ENCODE data around the gene RBFOX2. TPM values are rescaled to one million over a fixed set of nuclear protein-coding genes. Genes with fewer than 3 reads are reported as not detected.
A peak's percentile ranks its signal among the peaks of the same experiment; 100 is the strongest.

RBFOX2 gene
- total RNA-seq, 2 donors from 2014 or later: 104 to 120 TPM

- Histone ChIP-seq H3K9me3 (ENCODE audit: control insufficient read depth, low read length) (no peaks in the 10 kb centered on the region), H3K36me3 (ENCODE audit: control insufficient read depth, insufficient read depth, low read length) (peaks cover 26% of the 10 kb centered on the region), H3K4me3 (ENCODE audit: low read length) (no peak overlapping the region), H3K4me1 (ENCODE audit: control insufficient read depth, insufficient read depth, low read length) (peaks cover 4% of the 10 kb centered on the region), H3K9ac (ENCODE audit: extremely low read depth, low read length, poor library complexity, severe bottlenecking) (no peak overlapping the region), H3K27me3 (ENCODE audit: control insufficient read depth, insufficient read depth, low read length, poor library complexity, severe bottlenecking) (no peaks in the 10 kb centered on the region), H3K27ac (ENCODE audit: low read depth, low read length) (no peak overlapping the region)
- TF ChIP-seq CTCF (conservative IDR thresholded peaks at IDR 0.05): no peak
- 78 to 88% methylated on average over 2 of the region's 2 CpGs for WGBS, 2 experiments (ENCODE audit: insufficient coverage in 1 of 2, insufficient read length in 1 of 2)
- Mint-ChIP-seq H3K27me3 (ENCODE audit: insufficient read depth) (no peaks in the 10 kb centered on the region), H3K4me3 (no peak overlapping the region), H3K9me3 (no peaks in the 10 kb centered on the region), H3K27ac (peak overlapping the region; percentile 66), H3K4me1 (peaks cover 12% of the 10 kb centered on the region), H3K36me3 (ENCODE audit: low read depth) (peaks cover 7% of the 10 kb centered on the region)
- peak; percentile 63 for DNase-seq
These were observed 253.3 kb downstream of the RBFOX2 start for GRCh38 chr22:35775339-35775738.

- Histone ChIP-seq H3K4me3 (ENCODE audit: low read length) (no peak overlapping the region), H3K9ac (ENCODE audit: extremely low read depth, low read length, poor library complexity, severe bottlenecking) (no peak overlapping the region), H3K36me3 (ENCODE audit: control insufficient read depth, insufficient read depth, low read length) (peaks cover 14% of the 10 kb centered on the region), H3K4me1 (ENCODE audit: control insufficient read depth, insufficient read depth, low read length) (peaks cover under 1% of the 10 kb centered on the region), H3K27me3 (ENCODE audit: control insufficient read depth, insufficient read depth, low read length, poor library complexity, severe bottlenecking) (no peaks in the 10 kb centered on the region), H3K9me3 (ENCODE audit: control insufficient read depth, low read length) (no peaks in the 10 kb centered on the region), H3K27ac (ENCODE audit: low read depth, low read length) (no peak overlapping the region)
- no peaks in the 10 kb centered on the region for H3K9me3 Mint-ChIP-seq
- peaks cover 3% of the 10 kb centered on the region for H3K36me3 Mint-ChIP-seq (ENCODE audit: low read depth)
- no peak for TF ChIP-seq CTCF (conservative IDR thresholded peaks at IDR 0.05)
- no peak for DNase-seq
- peaks cover 7% of the 10 kb centered on the region for H3K4me1 Mint-ChIP-seq
- no peaks in the 10 kb centered on the region for H3K27me3 Mint-ChIP-seq (ENCODE audit: insufficient read depth)
- no peak overlapping the region for H3K4me3 Mint-ChIP-seq
- H3K27ac Mint-ChIP-seq: no peak overlapping the region
These were observed 258.6 kb downstream of the RBFOX2 start for GRCh38 chr22:35769974-35770373.

- Histone ChIP-seq H3K4me3 (ENCODE audit: low read length) (no peak overlapping the region), H3K9ac (ENCODE audit: extremely low read depth, low read length, poor library complexity, severe bottlenecking) (no peak overlapping the region), H3K27me3 (ENCODE audit: control insufficient read depth, insufficient read depth, low read length, poor library complexity, severe bottlenecking) (no peaks in the 10 kb centered on the region), H3K4me1 (ENCODE audit: control insufficient read depth, insufficient read depth, low read length) (no peaks in the 10 kb centered on the region), H3K36me3 (ENCODE audit: control insufficient read depth, insufficient read depth, low read length) (peaks cover 37% of the 10 kb centered on the region), H3K27ac (ENCODE audit: low read depth, low read length) (peak overlapping the region; percentile 26), H3K9me3 (ENCODE audit: control insufficient read depth, low read length) (no peaks in the 10 kb centered on the region)
- H3K4me3 Mint-ChIP-seq: no peak overlapping the region
- no peak for DNase-seq
- no peak for TF ChIP-seq CTCF (conservative IDR thresholded peaks at IDR 0.05)
- WGBS, 2 experiments (ENCODE audit: insufficient coverage in 1 of 2, insufficient read length in 1 of 2): 82 to 89% methylated on average over 6 to 10 of the region's 10 CpGs
- no peaks in the 10 kb centered on the region for H3K9me3 Mint-ChIP-seq
- no peaks in the 10 kb centered on the region for H3K27me3 Mint-ChIP-seq (ENCODE audit: insufficient read depth)
- peak overlapping the region; percentile 20 for H3K27ac Mint-ChIP-seq
- peaks cover 14% of the 10 kb centered on the region for H3K36me3 Mint-ChIP-seq (ENCODE audit: low read depth)
- peaks cover 6% of the 10 kb centered on the region for H3K4me1 Mint-ChIP-seq
These were observed 261.7 kb downstream of the RBFOX2 start for GRCh38 chr22:35766654-35767580.
